ENCODE measurements around the gene ARMC7. TPM values are rescaled to one million over a fixed set of nuclear protein-coding genes. Genes with fewer than 3 reads are reported as not detected.
A peak's percentile ranks its signal among the peaks of the same experiment; 100 is the strongest.
"Not testable (repeated sequence)": the region's sequence is repeated elsewhere in the genome, so short reads cannot be mapped to it uniquely, and the experiment has no call there.

Gene ARMC7
- total RNA-seq, 1 donor from 2014 or later, result 3.2 TPM

GRCh38 chr17:75154195-75155106 is 44.7 kb downstream of the ARMC7 start, which contains the start of gene JPT1:
Gene JPT1, minus strand, starts transcription at chr17:75154512. Its CDS starts 115 bp downstream, at chr17:75154397.
- Histone ChIP-seq H3K4me3 (ENCODE audit: low read depth, low read length) (peak within 1 kb of the TSS; percentile 97), H3K36me3 (ENCODE audit: control insufficient read depth, insufficient read depth, low read length) (no peaks in the 10 kb centered on the region), H3K27me3 (ENCODE audit: control insufficient read depth, insufficient read depth, low read length) (no peaks in the 10 kb centered on the region)
- FAIRE-seq (no peak), DNase-seq (ENCODE audit: low read depth) (peak; percentile 98)
- TF ChIP-seq, protein P1, sequence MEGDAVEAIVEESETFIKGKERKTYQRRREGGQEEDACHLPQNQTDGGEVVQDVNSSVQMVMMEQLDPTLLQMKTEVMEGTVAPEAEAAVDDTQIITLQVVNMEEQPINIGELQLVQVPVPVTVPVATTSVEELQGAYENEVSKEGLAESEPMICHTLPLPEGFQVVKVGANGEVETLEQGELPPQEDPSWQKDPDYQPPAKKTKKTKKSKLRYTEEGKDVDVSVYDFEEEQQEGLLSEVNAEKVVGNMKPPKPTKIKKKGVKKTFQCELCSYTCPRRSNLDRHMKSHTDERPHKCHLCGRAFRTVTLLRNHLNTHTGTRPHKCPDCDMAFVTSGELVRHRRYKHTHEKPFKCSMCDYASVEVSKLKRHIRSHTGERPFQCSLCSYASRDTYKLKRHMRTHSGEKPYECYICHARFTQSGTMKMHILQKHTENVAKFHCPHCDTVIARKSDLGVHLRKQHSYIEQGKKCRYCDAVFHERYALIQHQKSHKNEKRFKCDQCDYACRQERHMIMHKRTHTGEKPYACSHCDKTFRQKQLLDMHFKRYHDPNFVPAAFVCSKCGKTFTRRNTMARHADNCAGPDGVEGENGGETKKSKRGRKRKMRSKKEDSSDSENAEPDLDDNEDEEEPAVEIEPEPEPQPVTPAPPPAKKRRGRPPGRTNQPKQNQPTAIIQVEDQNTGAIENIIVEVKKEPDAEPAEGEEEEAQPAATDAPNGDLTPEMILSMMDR (IDR thresholded peaks at IDR 0.05; ENCODE audit: insufficient read depth, low read length, severe bottlenecking), result no peak

DNA sequence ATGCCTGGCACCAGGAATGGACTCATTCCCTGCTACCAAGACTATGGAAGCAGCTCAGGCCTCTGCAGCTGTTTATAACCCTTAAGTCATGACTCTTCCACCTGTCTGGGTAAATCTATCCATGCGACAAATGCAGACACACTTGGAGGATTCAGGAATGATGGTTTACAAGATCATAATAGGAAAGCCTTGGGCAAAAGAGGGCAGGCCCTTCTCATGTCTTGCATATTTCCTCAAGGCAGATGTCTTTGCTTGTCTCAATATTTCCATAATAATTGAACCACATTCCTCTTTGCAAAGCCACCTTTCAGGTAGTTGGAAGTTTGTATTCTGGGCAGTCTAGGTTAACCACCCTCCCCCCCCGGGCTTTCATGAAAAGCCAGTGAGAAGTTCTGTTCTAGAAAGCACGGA is 45.4 kb downstream of the ARMC7 start:
- TF ChIP-seq, protein P1 (IDR thresholded peaks at IDR 0.05; ENCODE audit: insufficient read depth, low read length, severe bottlenecking), result no peak
- FAIRE-seq (no peak), DNase-seq (ENCODE audit: low read depth) (peak; percentile 52)
- H3K4me3 ChIP-seq (ENCODE audit: low read depth, low read length), result no peak overlapping the region
- no peaks in the 10 kb centered on the region for H3K36me3 ChIP-seq (ENCODE audit: control insufficient read depth, insufficient read depth, low read length)
- H3K27me3 ChIP-seq (ENCODE audit: control insufficient read depth, insufficient read depth, low read length), result no peaks in the 10 kb centered on the region

DNA sequence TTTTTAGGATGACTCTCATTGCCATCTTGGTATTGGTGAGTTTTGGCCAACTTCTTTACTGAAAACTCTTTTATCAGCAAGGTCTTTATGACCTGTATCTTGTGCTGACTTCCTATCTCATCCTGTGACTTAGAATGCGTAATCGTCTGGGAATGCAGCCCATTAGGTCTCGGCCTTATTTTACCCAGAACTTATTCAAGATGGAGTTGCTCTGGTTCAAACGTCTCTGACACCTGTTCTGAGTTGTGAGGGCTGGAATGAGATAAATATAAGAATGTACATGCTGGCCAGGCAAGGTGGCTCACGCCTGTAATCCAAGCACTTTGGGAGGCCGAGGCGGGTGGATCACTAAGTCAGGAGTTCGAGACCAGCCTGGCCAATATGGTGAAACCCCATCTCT is 48.7 kb downstream of the ARMC7 start:
- not testable (repeated sequence) for FAIRE-seq; H3K4me3 ChIP-seq (ENCODE audit: low read depth, low read length)
- peak; percentile 72 for DNase-seq (ENCODE audit: low read depth)

DNA sequence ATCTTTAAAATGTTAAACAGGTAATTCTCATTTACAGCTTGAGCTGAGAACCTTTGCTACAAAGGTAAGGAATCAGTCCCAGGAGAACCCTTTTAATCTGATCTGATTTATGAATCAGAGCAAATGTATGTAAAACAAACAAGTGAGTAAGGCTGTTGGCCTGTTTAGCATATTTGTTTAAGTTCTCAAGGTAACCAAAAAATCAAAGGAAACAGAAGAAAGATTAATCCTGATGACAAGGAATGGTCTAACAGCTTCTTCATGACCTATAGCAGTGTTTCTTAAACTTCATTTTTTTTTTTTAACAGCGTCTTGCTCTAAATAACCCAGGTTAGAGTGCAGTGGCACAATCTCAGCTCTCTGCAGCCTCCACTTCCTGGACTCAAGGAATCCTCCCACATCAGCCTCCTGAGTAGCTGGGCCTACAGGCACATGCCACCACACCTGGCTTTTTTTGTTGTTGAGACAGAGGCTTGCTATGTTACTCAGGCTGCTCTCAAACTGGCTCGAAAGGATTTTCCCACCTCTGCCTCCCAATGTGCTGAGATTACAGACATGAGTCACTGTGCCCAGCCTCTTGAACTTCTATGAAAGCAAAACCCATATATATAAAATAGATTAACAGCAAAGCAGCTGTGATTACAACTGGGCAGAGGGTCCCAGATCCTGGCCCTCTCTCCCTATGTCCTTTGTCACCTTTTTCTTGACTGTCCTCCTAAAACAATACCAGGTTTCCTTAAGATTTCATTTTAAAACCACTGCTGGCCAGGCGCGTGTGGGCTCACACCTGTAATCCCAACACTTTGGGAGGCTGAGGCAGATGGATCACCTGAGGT is 49.6 kb downstream of the ARMC7 start:
- DNase-seq (ENCODE audit: low read depth) (peak; percentile 97), FAIRE-seq (no peak)
- Histone ChIP-seq H3K36me3 (ENCODE audit: control insufficient read depth, insufficient read depth, low read length) (no peaks in the 10 kb centered on the region), H3K4me3 (ENCODE audit: low read depth, low read length) (no peak overlapping the region), H3K27me3 (ENCODE audit: control insufficient read depth, insufficient read depth, low read length) (no peaks in the 10 kb centered on the region)
- TF ChIP-seq, protein P1 (IDR thresholded peaks at IDR 0.05; ENCODE audit: insufficient read depth, low read length, severe bottlenecking), result no peak

More for the DNA sequence above, 48.7 kb downstream of the ARMC7 start:
- H3K36me3 ChIP-seq (ENCODE audit: control insufficient read depth, insufficient read depth, low read length); H3K27me3 ChIP-seq (ENCODE audit: control insufficient read depth, insufficient read depth, low read length): not testable (repeated sequence)

GRCh38 chr17:75160211-75160610 is 50.4 kb downstream of the ARMC7 start:
- Histone ChIP-seq H3K27me3 (ENCODE audit: control insufficient read depth, insufficient read depth, low read length) (no peaks in the 10 kb centered on the region), H3K4me3 (ENCODE audit: low read depth, low read length) (no peak overlapping the region), H3K36me3 (ENCODE audit: control insufficient read depth, insufficient read depth, low read length) (no peaks in the 10 kb centered on the region)
- DNase-seq (ENCODE audit: low read depth) (no peak), FAIRE-seq (no peak)
- TF ChIP-seq, protein P1 (IDR thresholded peaks at IDR 0.05; ENCODE audit: insufficient read depth, low read length, severe bottlenecking), result no peak

DNA sequence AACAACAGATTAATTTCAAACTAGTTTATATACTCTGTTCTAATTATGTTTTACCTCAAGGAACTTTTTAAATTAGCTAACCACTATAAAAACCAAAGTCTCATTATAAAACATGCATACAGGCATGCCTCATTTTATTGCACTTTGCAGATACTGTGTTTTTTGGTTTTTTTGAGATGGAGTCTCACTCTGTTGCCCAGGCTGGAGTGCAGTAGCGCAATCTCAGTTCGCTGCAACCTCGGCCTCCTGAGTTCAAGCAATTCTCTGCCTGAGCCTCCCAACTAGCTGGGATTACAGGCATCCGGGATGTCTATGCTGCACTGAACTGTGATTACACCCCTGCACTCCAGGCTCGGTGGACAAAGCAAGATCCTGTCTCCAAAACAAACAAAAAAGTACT is 53.3 kb downstream of the ARMC7 start:
- TF ChIP-seq, protein P1 (IDR thresholded peaks at IDR 0.05; ENCODE audit: insufficient read depth, low read length, severe bottlenecking), result no peak
- Histone ChIP-seq H3K36me3 (ENCODE audit: control insufficient read depth, insufficient read depth, low read length) (no peaks in the 10 kb centered on the region), H3K4me3 (ENCODE audit: low read depth, low read length) (no peak overlapping the region), H3K27me3 (ENCODE audit: control insufficient read depth, insufficient read depth, low read length) (no peaks in the 10 kb centered on the region)
- no peak for DNase-seq (ENCODE audit: low read depth)
- no peak for FAIRE-seq

- not testable (repeated sequence) for H3K27me3 ChIP-seq (ENCODE audit: control insufficient read depth, insufficient read depth, low read length); H3K4me3 ChIP-seq (ENCODE audit: low read depth, low read length); DNase-seq (ENCODE audit: low read depth); H3K36me3 ChIP-seq (ENCODE audit: control insufficient read depth, insufficient read depth, low read length); FAIRE-seq
Observed at GRCh38 chr17:75164606-75165005, 54.8 kb downstream of the ARMC7 start.
